ENCODE data around the gene STRADA.

DNA sequence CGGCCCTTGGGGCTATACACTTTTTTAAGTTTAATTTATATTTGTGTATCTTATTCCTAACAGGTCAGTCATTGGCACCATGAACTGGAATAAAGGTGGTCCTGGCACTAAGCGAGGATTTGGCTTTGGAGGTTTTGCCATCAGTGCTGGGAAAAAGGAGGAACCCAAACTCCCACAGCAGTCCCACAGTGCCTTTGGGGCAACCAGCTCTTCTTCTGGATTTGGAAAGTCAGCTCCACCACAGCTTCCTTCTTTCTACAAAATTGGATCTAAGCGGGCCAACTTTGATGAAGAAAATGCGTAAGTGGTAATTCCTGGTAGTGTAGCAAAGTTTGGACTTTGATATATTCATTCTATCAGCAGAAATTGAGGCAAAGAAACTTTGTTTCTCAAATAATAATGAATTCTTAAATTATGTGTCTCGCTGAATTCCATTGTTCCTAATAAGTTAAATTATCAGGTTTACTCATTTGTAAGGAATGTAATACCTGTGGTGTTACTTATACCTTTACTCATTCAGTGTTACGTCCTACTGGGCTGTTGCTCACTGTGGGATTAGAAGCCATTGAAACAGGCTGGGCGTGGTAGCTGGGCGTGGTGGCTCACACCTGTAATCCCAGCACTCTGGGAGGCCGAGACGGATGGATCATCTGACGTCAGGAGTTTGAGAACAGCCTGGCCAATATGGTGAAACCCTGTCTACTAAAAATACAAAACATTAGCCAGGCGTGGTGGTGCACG, 45.5 kb upstream of the STRADA start:
- no peak for TF ChIP-seq ZNF395 (CRISPR knock-in tag; IDR thresholded peaks at IDR 0.05)
- TF ChIP-seq, protein P1, sequence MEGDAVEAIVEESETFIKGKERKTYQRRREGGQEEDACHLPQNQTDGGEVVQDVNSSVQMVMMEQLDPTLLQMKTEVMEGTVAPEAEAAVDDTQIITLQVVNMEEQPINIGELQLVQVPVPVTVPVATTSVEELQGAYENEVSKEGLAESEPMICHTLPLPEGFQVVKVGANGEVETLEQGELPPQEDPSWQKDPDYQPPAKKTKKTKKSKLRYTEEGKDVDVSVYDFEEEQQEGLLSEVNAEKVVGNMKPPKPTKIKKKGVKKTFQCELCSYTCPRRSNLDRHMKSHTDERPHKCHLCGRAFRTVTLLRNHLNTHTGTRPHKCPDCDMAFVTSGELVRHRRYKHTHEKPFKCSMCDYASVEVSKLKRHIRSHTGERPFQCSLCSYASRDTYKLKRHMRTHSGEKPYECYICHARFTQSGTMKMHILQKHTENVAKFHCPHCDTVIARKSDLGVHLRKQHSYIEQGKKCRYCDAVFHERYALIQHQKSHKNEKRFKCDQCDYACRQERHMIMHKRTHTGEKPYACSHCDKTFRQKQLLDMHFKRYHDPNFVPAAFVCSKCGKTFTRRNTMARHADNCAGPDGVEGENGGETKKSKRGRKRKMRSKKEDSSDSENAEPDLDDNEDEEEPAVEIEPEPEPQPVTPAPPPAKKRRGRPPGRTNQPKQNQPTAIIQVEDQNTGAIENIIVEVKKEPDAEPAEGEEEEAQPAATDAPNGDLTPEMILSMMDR (IDR thresholded peaks at IDR 0.05 in 2 of 3, conservative IDR thresholded peaks at IDR 0.05 in 1 of 3; ENCODE audit: insufficient read depth in 2 of 3, low read depth in 1 of 3, low read length in 3 of 3), result no peak
- no peak for TF ChIP-seq HMG20A (CRISPR knock-in tag; conservative IDR thresholded peaks at IDR 0.05)

Measured in K562 (cell line).